ENCODE results near the gene SLC2A13.

Gene SLC2A13

GRCh38 chr12:40063414-40063813, 42.5 kb downstream of the SLC2A13 start:
- DNase-seq (ENCODE audit: low spot score) (no peak), ATAC-seq (ENCODE audit: low read depth) (no peak)
- Histone ChIP-seq H3K36me3 (ENCODE audit: low read depth) (no peaks in the 10 kb centered on the region), H3K9me3 (ENCODE audit: severe bottlenecking) (no peaks in the 10 kb centered on the region), H3K4me1 (ENCODE audit: insufficient read depth, poor library complexity, severe bottlenecking) (no peaks in the 10 kb centered on the region), H3K4me3 (ENCODE audit: severe bottlenecking) (no peak overlapping the region), H3K27ac (ENCODE audit: poor library complexity, severe bottlenecking) (no peak overlapping the region), H3K27me3 (ENCODE audit: insufficient read depth, poor library complexity, severe bottlenecking) (no peaks in the 10 kb centered on the region)
- TF ChIP-seq CTCF (IDR thresholded peaks at IDR 0.05; ENCODE audit: poor library complexity, severe bottlenecking), result no peak

DNA sequence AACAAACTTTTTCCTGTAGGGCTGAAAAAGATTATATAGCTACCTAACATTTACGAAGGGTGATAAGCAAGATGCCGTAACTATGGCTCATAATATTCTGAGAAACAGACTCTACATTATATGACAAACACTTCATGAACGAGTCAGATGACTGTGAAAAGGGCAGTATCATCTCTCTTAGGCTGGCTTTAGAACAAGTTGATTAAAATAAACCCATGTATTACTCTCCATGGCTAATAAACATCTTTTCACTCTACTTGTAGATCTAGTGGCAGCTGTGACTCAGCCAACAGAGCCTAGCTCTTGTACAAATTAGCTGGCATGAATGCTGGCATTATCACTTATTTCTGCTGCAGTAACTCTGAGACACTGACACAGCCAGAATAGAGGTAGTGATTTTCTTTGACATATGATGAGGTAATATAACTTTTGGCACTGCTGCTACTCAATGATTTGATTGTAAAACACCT, 47.1 kb downstream of the SLC2A13 start:
- no peak overlapping the region for H3K27ac ChIP-seq (ENCODE audit: poor library complexity, severe bottlenecking)
- DNase-seq (ENCODE audit: low spot score) (no peak), ATAC-seq (ENCODE audit: low read depth) (no peak)
- H3K9me3 ChIP-seq (ENCODE audit: severe bottlenecking), result no peaks in the 10 kb centered on the region
- H3K4me3 ChIP-seq (ENCODE audit: severe bottlenecking), result no peak overlapping the region
- no peaks in the 10 kb centered on the region for H3K27me3 ChIP-seq (ENCODE audit: insufficient read depth, poor library complexity, severe bottlenecking)
- H3K4me1 ChIP-seq (ENCODE audit: insufficient read depth, poor library complexity, severe bottlenecking), result no peaks in the 10 kb centered on the region
- TF ChIP-seq CTCF (IDR thresholded peaks at IDR 0.05; ENCODE audit: poor library complexity, severe bottlenecking), result no peak
- H3K36me3 ChIP-seq (ENCODE audit: low read depth), result no peaks in the 10 kb centered on the region

DNA sequence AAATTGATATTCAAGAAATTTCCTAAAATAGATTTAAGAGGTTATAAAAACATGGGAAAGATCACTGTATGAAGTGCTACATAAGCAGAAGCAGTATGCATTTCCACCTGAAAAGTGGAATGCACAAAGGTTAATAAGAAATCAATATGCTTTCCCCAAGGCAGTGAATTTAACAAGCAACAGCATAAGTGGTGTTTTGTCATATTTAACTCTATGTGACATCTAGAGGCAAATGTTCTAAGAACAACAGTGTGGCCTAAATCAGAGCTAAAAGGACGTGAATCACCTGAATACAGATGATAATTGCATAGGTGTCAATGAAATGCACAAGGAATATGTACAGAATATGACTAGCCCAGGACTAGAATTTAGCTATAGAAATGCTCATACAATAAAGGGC, 49.5 kb downstream of the SLC2A13 start:
- H3K4me1 ChIP-seq (ENCODE audit: insufficient read depth, poor library complexity, severe bottlenecking), result no peaks in the 10 kb centered on the region
- H3K9me3 ChIP-seq (ENCODE audit: severe bottlenecking), result no peaks in the 10 kb centered on the region
- H3K27me3 ChIP-seq (ENCODE audit: insufficient read depth, poor library complexity, severe bottlenecking), result no peaks in the 10 kb centered on the region
- ATAC-seq (ENCODE audit: low read depth) (no peak), DNase-seq (ENCODE audit: low spot score) (no peak)
- H3K4me3 ChIP-seq (ENCODE audit: severe bottlenecking), result no peak overlapping the region
- H3K27ac ChIP-seq (ENCODE audit: poor library complexity, severe bottlenecking), result no peak overlapping the region
- no peaks in the 10 kb centered on the region for H3K36me3 ChIP-seq (ENCODE audit: low read depth)
- no peak for TF ChIP-seq CTCF (IDR thresholded peaks at IDR 0.05; ENCODE audit: poor library complexity, severe bottlenecking)

GRCh38 chr12:40055776-40056175, 50.1 kb downstream of the SLC2A13 start:
- Histone ChIP-seq H3K36me3 (ENCODE audit: low read depth) (no peaks in the 10 kb centered on the region), H3K27ac (ENCODE audit: poor library complexity, severe bottlenecking) (no peak overlapping the region), H3K27me3 (ENCODE audit: insufficient read depth, poor library complexity, severe bottlenecking) (no peaks in the 10 kb centered on the region), H3K4me1 (ENCODE audit: insufficient read depth, poor library complexity, severe bottlenecking) (no peaks in the 10 kb centered on the region), H3K9me3 (ENCODE audit: severe bottlenecking) (no peaks in the 10 kb centered on the region), H3K4me3 (ENCODE audit: severe bottlenecking) (no peak overlapping the region)
- TF ChIP-seq CTCF (IDR thresholded peaks at IDR 0.05; ENCODE audit: poor library complexity, severe bottlenecking), result no peak
- ATAC-seq (ENCODE audit: low read depth), result no peak
- no peak for DNase-seq (ENCODE audit: low spot score)

- no peak overlapping the region for H3K4me3 ChIP-seq (ENCODE audit: severe bottlenecking)
- no peak for TF ChIP-seq CTCF (IDR thresholded peaks at IDR 0.05; ENCODE audit: poor library complexity, severe bottlenecking)
- H3K27me3 ChIP-seq (ENCODE audit: insufficient read depth, poor library complexity, severe bottlenecking), result no peaks in the 10 kb centered on the region
- H3K36me3 ChIP-seq (ENCODE audit: low read depth), result no peaks in the 10 kb centered on the region
- no peak for DNase-seq (ENCODE audit: low spot score)
- no peak for ATAC-seq (ENCODE audit: low read depth)
- H3K4me1 ChIP-seq (ENCODE audit: insufficient read depth, poor library complexity, severe bottlenecking), result no peaks in the 10 kb centered on the region
- H3K27ac ChIP-seq (ENCODE audit: poor library complexity, severe bottlenecking), result no peak overlapping the region
- H3K9me3 ChIP-seq (ENCODE audit: severe bottlenecking), result no peaks in the 10 kb centered on the region
These were observed 50.7 kb downstream of the SLC2A13 start for GRCh38 chr12:40055228-40055579.
